Right kidney (tissue), 1 donor: Measurements from ENCODE around the gene LRIG3.
"Not testable (repeated sequence)": the region's sequence is repeated elsewhere in the genome, so short reads cannot be mapped to it uniquely, and the experiment has no call there.

Experiments used
- DNase-seq: peaks from one replicate; pipeline ENCODE4 v3.0.0-alpha.2; 2016

Gene LRIG3

GRCh38 chr12:58905422-58905821 lies 14.9 kb downstream of the LRIG3 start:
- DNase-seq, result no peak

- not testable (repeated sequence) for DNase-seq
These were observed 17.6 kb downstream of the LRIG3 start for GRCh38 chr12:58902726-58903125.

GRCh38 chr12:58901664-58902063 lies 18.6 kb downstream of the LRIG3 start:
- DNase-seq, result no peak

GRCh38 chr12:58897969-58898368 lies 22.3 kb downstream of the LRIG3 start:
- DNase-seq, result no peak

GRCh38 chr12:58896278-58896677 lies 24.0 kb downstream of the LRIG3 start:
- no peak for DNase-seq

- no peak for DNase-seq
These were observed 25.3 kb downstream of the LRIG3 start for GRCh38 chr12:58895053-58895452.

- DNase-seq, result no peak
These were observed 26.3 kb downstream of the LRIG3 start for GRCh38 chr12:58894040-58894439.

GRCh38 chr12:58893495-58893894 lies 26.8 kb downstream of the LRIG3 start:
- no peak for DNase-seq

- no peak for DNase-seq
These were observed 30.7 kb downstream of the LRIG3 start for GRCh38 chr12:58889557-58889956.

- DNase-seq, result no peak
These were observed 32.0 kb downstream of the LRIG3 start for GRCh38 chr12:58888131-58888783.

GRCh38 chr12:58887068-58887467 lies 33.2 kb downstream of the LRIG3 start:
- DNase-seq, result no peak

- DNase-seq, result no peak
These were observed 33.8 kb downstream of the LRIG3 start for GRCh38 chr12:58886474-58886873.

GRCh38 chr12:58884916-58885315 lies 35.4 kb downstream of the LRIG3 start:
- DNase-seq, result no peak

GRCh38 chr12:58883576-58884334 lies 36.5 kb downstream of the LRIG3 start:
- no peak for DNase-seq

GRCh38 chr12:58882826-58883225 lies 37.5 kb downstream of the LRIG3 start:
- DNase-seq, result no peak

GRCh38 chr12:58881816-58882215 lies 38.5 kb downstream of the LRIG3 start:
- DNase-seq, result no peak

- DNase-seq, result no peak
These were observed 39.7 kb downstream of the LRIG3 start for GRCh38 chr12:58880639-58881038.

GRCh38 chr12:58877243-58877743 lies 43.0 kb downstream of the LRIG3 start:
- DNase-seq, result no peak

GRCh38 chr12:58873496-58873895 lies 46.8 kb downstream of the LRIG3 start:
- no peak for DNase-seq

- no peak for DNase-seq
These were observed 48.7 kb downstream of the LRIG3 start for GRCh38 chr12:58871556-58871955.

GRCh38 chr12:58870595-58870994 lies 49.7 kb downstream of the LRIG3 start:
- no peak for DNase-seq

- DNase-seq, result no peak
These were observed 59.5 kb downstream of the LRIG3 start for GRCh38 chr12:58860788-58861240.

GRCh38 chr12:58860056-58860787 lies 60.1 kb downstream of the LRIG3 start:
- DNase-seq, result no peak
